AG20443 (cell line): ENCODE measurements around the gene LRRC4C.

Experiments used
- DNase-seq: peaks from one replicate; pipeline ENCODE4 v3.0.0; 2012; ENCODE audit warnings: low spot score, mixed read lengths

LRRC4C gene

GRCh38 chr11:41250408-41250935 lies 209.0 kb downstream of the LRRC4C start:
- DNase-seq = no peak

- DNase-seq = no peak
These were observed 211.8 kb downstream of the LRRC4C start for GRCh38 chr11:41247621-41248020.

GRCh38 chr11:41246399-41246745 lies 213.1 kb downstream of the LRRC4C start:
- no peak for DNase-seq

DNA sequence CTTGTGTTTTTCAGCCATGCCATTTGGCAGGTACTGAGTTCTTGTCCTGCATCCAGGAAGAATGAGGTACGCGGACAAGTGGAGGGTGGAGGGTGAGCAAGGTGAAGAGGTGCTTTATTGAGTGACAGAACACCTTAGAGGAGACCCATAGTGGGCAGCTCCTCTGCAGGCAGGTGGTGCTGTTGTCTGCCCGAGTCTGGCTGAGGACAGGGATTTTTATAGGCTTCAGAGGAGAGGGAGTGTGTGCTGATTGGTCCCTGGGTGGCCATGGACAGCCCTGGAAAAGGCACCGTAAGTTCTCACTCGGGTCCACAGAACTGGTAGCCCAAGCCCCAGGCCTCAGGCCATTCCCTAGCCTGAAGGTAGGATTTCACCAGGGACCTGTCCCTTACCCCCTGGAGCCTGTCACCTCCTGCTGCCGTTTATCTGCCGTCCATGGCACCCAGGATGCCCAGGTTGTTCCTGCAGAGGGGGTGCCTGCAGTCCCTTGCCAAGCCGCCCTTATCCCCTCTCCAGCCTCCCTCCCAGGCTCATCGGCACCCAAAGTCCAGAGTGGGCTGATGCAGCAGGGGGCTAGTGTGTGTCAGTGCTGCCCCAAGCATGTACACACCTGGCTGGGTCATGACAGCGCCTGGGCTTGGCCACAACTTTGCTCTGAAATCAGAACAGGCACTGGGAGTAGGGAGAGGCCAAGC lies 213.6 kb downstream of the LRRC4C start:
- DNase-seq = no peak

GRCh38 chr11:41245184-41245583 lies 214.3 kb downstream of the LRRC4C start:
- no peak for DNase-seq

- no peak for DNase-seq
These were observed 222.1 kb downstream of the LRRC4C start for GRCh38 chr11:41237382-41237781.

- DNase-seq = no peak
These were observed 223.8 kb downstream of the LRRC4C start for GRCh38 chr11:41235668-41236067.

GRCh38 chr11:41225856-41226633 lies 233.4 kb downstream of the LRRC4C start:
- DNase-seq = no peak

GRCh38 chr11:41222236-41222635 lies 237.2 kb downstream of the LRRC4C start:
- no peak for DNase-seq

- no peak for DNase-seq
These were observed 253.1 kb downstream of the LRRC4C start for GRCh38 chr11:41206388-41206787.

DNA sequence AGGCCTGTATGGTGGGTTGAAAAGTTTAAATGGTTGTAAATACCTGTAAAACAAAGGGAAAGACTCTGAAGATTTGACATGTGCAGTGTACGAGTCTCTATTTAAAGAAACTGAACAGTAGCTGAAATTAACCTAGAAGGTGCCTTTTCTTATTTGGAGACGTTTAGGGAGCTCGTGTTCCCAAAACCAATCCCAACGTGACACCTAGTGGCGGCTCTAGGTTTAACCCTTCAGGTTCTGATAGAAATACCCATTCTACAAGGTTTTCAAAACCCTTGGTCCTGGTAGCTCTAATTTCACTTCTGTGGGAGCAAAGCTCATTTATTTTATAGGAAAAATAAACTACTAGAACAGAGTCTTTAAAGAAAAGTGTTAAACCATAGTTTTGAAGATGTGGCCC lies 258.3 kb downstream of the LRRC4C start:
- DNase-seq = no peak

DNA sequence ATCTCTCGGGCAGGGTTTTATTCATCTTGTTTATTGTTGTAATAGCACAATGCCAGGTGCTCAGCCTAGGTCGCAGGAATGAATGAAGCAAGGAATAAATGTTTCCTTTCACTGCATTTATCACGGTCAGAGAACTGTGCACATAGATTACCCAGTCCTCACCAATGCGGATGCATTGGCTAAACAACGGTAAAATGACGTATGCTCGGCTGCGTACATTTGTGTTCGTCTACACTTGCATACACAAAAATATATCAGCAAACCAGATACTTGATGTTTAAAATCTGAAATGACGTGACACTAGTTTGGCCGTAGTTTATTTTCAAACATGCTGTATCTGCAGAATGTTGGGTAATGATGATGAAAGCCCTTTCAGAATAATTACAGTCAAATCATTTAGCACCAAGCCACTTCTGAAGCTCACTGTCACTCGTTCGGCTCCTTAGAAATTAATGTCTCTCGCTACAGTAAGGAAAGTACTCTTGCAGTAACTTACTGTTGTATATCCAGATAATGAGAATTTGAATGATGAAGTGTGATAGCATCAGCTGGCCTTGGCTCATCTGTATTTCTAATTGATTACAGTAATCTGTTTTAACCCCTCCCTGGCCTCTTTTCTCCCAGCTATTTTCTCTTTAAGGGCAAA lies 268.9 kb downstream of the LRRC4C start:
- DNase-seq = no peak

DNA sequence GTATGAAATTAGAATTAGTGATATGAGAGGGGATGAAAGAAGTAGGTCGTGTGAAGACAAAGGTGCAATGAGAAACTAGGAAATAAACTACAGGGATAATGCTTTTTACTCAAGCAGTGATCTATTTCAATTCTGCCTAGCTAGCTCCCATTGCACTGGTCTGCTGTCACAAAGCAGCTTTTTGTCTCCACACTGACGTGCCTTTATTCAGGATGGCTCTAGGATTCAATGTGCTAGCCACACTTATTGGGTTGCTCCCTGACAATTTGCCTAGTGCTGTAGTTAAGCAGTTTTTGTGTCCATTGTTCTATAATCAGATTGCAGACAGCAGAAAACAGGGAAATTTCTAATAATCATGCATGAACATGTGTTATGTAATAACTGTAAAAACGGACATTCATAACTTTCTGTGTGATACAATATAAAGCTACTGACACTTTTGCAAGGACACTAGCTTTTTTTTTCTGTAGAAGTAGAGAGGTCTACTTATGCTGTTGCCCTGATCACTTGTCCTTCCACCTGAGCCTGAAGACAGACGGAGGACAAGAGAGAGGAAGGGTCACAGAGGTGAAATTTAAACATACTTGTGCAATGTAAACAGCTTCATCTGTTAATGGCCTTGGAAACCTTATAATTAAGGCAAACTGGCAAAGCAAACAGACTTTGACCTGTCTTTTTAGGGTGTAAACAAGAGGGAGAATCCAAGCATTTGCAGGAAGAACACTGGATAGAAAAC lies 269.6 kb downstream of the LRRC4C start:
- DNase-seq = no peak

DNA sequence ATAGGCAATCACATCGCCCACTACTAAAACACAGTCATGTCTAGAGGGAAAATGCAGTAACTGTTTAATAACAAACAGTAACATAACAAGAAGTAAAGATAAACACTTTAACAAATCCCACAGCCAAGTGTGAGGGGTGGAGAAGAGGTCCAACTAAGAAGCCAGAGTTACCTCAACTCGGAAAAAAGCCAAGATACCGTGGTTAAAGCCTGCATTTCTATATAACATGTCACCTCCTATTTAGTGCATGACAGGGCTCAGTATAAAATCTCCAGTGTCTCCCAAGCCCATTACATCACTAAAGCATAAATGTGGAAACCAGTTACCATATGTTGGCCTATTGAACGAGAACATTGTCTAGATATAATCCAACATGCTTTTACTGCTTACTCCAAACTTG lies 281.7 kb downstream of the LRRC4C start:
- DNase-seq = no peak

DNA sequence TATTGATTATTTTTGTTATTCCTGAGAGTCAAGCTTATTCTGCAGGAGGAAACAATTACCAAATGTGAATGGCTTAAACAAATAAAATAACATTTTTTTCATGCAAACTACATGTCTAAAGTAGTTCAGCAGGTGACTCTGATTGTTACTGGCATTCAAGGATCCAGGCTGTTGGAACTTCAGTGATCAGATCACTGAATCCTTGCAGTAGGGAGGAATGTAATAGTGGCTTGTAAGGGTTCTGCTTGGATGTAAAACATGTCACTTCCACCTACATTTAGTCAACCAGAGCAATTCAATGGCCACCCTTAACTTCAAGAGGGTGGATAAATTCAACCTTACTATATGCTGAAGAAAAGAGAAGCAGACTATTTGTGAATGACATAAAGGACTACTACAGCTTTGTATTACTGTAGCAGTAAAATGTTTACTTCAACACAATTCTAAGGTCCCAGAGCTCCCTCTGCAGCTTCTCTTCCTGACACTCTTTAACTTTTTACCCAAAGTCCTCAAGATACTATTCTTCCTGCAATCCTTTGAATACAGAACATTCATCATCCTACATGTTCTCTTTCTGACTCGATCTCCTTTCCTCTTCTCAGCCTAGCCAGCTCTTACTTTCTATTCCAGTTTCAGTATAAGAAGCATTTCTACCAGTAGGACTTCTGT lies 284.0 kb downstream of the LRRC4C start:
- DNase-seq = no peak

DNA sequence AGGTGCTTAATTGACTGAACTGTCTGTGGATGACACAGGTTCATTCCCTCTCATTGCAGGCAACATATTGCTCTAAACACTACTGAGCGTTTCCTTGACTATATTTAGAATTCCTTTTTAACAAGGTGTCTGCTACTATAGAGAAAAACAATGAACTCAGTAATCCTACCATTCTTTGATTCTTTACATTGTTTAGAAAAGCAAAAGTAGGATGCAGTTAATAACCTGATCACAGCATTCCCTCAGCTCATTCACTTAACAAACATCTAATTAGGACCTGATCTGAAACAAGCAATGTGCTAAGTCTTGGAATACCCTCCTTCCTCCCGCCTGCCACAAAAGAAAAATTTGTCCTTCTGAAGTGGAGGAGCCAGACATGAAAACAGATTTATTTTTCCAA lies 313.1 kb downstream of the LRRC4C start:
- DNase-seq = no peak

GRCh38 chr11:41145420-41145819 lies 314.0 kb downstream of the LRRC4C start:
- DNase-seq = no peak

DNA sequence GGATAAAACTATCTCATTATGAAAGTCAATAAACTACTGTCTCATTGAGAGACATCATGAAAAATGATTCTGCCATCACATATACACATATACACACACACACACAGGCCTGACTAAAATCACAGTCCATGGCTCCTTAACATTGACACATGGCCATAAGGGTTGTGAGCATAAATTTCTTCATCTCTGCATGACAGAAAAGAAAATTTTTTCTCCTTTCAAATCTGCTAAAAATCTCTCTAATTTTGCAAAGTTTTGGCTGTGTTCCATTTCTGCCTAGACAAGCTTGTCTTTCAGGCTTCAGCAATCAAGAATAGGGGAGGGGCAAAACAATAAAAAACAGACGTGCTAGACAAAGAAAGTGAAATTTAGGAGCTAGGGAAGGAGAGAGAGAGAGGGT lies 324.5 kb downstream of the LRRC4C start:
- DNase-seq = no peak

GRCh38 chr11:41133023-41133422 lies 326.4 kb downstream of the LRRC4C start:
- no peak for DNase-seq

GRCh38 chr11:41121600-41121999 lies 337.9 kb downstream of the LRRC4C start:
- no peak for DNase-seq

- DNase-seq = no peak
These were observed 340.0 kb downstream of the LRRC4C start for GRCh38 chr11:41119484-41119883.

- no peak for DNase-seq
These were observed 340.9 kb downstream of the LRRC4C start for GRCh38 chr11:41118521-41118920.
